G401 (cell line): ENCODE results near the gene RAB44. TPM values are rescaled to one million over a fixed set of nuclear protein-coding genes. Genes with fewer than 3 reads are reported as not detected.

Source experiments
- DNase-seq: peaks from one replicate; pipeline ENCODE4 v3.0.0-alpha.2; 2015; ENCODE audit warnings: low spot score
- in situ Hi-C: cut with HindIII; loops from 2 replicates; pipeline ENCODE4 v1.10.0; 2016; ENCODE audit warnings: low sequenced_read_pairs, mixed read lengths
- total RNA-seq: library from RNA; depleted of rRNA; stranded (reverse); fragments of >200 nt; shearing (Covaris generic); gene quantifications from 2 replicates; pipeline ENCODE4 v1.2.3, GENCODE V29; 2014

RAB44 gene
- total RNA-seq, 1 experiment from 2014 or later: not detected

DNA sequence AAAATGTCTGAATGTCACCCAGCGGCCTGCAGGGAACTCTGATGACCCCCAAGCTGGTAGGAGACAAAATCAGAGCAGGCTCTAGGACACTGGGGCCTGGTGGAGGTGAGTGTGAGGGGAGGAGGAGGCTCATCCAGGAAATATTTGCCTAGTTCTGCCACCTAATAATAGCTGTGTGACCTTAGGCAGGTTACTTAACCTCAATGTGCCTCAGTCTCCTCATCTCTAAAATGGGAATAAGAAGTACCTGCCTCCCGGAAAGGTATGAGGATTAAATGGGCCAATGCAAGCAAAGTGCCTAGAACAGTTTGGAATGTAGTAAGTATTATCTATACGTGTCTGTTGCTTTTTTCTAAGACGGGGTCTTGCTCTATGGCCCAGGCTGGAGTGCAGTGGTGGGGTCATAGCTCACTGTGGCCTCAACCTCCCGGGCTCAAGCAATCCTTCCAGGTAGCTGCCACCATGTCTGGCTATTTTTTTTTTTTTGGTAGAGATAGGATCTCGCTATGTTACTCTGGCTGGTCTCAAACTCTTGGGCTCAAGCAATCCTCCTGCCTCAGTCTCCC is 60.4 kb downstream of the RAB44 start:
- DNase-seq: no peak
- in situ Hi-C loops: no loop called here

DNA sequence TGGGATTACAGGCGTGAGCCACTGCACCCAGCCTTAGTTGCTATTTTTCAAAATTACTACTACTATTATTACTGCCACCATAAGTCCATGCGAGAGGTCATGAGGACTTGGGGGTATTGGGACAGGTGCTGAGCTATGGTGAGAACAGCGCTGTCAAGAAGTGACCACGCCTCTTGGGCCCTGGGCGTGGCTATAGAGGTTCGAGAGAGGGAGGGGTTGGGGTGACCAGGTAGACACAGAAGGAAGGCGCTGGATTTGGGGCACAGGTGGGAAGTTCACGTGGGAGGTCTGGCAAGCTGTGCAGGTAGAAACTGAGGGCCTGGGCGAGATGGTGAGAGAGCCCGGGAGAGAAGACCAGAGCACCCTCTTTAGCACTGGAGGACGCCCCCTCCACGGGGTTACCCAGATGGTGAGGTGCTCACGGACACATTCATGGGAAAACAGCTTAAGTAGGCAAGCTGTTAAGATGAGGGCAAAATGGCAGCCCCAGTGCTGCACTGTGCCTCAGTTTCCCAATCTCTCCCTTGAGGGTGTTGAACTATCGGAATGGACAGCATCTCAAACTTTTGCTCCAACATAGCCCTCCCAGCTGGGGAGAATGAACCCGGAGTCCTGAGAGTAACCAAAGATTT is 61.0 kb downstream of the RAB44 start:
- DNase-seq: no peak
- in situ Hi-C loops: no loop called here

DNA sequence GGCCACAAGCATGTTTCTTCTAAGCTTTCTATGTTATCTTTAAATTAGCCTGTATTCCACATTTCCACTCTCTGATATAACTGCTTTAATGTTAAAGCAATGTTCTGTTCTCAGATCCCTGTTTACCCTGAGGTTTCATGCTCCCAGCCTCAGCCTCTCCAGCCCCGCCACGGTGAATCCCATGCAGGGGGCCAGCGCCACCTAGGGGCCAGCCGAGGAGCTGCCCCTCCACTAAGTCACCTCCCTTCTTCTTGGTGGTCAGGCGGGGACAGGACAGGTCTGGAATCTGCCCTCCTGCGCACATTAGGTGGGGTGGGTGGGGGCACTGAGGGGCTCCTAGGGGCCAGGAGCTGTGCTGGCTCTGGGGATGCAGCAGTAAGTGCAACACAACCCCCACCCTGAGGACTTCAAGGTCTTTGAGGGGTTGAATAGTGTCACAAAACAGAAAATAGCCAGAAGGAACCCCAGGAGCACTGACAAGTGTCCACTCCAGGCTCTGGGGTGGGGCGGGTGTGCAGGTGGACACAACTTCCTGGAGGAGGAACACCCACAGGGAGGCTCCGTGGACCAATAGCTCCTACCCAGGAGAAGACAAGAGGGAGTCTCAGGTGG is 61.6 kb downstream of the RAB44 start:
- in situ Hi-C loops: no loop called here
- DNase-seq: peak; percentile 79

DNA sequence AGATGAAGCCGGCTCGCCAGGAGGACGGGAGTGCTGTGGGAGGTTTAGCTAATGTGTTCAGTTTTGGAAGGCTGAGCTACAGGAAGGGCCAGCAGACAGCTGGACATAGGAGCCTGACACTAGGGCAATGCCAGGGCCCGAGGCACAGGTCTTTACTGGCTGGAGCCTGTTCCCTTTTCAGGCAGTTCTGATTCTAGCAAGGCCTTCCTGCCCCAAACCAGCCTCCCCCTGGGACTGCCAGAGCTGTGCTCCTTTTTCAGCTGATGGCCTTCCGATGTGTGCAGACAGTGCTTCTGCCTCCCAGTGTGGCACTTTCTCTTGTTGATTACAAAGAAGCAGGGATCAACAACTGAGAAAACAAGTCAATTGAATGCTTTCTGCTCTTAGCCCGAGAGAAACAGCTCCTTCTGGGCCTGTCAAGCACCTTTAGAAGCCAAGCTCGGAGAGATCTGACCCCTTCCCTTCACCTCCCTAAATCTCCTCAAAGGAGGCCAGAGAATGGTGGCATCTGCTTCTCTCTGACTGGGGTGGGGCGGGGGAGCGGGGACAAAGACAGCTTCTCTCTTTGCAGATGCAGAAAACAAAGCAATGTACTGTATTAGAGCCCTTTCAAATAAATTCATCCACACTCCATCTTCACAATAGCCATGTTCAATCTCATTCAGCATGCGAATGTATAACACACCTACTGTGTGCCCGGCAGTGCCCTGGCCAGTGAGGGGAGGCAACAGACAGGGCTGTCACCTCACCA is 63.2 kb downstream of the RAB44 start:
- in situ Hi-C loops: no loop called here
- no peak for DNase-seq

DNA sequence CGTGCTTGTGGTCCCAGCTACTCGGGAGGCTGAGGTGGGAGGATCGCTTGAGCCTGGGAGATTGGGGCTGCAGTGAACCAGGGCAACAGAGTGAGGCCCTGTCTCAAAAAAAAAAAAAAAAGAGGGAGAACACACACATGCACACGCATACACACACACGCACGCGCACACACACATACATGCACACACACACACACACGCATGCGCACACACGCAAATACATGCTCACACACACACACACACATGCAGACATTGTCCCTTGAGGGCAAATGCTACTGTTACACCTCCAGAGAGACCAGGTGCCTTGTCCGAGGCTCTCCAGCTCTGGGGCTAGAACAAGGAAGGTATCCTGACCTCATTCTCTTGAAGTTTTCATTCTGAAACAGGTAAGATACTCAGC is 64.5 kb downstream of the RAB44 start:
- in situ Hi-C loops: no loop called here
- no peak for DNase-seq

DNA sequence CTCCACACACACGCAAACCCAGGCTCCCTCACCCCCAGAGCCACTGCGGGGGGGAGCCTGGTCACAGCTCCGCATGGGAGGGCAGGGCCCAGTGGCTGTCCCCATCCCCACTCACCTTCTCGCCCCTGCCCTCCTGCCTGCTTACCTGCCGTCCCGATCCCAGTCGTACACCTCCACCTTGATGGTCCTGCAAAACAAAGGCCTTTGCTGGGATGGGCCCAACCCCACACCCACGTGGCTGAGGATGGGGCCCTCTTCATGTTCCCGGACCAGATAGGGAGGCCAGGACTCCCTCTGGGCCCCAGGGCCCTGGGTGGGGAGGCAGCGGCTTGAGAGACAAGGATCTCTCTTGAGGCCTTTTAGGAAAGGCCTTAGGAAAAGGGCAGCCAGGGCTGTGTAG is 67.6 kb downstream of the RAB44 start:
- DNase-seq: no peak
- in situ Hi-C loops: no loop called here

DNA sequence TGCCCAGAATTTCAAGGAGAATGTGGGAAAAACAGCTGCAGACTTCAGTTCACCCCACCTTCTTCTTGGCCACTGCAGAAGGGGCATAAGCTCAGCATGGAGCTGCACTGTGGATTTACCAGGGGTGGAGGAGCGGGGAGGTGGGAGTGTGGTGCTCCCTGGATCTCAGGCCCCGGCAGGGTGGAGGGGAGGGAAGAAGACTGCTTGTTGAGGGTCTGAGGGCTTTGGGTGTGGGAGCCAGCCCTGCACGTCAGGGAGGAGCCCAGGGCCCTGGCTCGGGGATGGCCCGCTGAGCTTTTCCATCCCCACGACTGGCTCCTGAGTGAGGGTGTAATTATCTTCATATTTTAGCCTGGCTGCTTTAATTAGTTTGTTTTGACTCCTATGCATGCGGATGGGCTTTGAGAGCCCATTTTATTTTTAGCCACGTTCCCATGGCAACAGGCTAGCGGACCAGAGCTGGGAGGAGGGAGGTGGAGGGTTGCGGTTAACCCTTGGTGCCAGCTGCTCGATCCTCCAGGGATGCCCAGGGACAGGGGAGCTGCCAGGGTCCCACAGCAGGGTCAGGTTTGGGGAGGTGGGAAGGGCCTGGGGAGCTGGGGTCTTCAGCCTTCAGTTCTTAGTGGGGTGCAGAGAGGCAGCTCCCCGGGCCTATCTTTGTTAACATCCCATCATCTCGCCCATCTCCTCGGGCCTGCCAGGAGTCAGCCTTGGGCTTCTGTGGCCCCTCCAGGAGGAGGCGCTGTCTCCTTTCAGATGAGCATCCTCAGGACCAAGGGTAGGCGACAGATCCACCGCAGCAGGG is 68.2 kb downstream of the RAB44 start:
- peak; percentile 96 for DNase-seq
- in situ Hi-C loops: no loop called here

DNA sequence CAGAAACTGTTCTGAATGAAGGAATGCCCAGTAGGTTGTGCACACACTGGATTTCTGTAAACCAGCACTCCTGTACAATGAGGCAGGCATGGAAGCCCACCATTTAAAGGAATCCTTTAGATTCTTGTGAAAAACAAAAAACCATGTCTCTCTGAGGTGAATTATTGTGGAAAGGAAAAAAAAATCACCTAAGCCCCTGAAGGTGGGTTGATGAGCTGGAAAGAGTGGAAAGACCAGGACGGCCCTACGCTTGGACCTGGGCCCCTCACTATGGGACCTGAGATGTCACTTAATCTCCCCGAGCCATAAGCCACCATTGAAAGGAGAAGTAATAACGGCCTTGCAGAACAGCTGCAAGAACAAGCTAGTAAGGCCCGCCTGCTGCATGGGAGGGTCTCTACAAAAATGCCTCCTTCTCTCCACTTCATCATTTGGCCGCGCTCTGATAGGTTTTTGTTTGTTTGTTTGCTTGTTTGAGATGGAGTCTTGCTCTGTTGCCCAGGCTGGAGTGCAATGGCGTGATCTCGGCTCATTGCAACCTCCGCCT is 68.8 kb downstream of the RAB44 start:
- in situ Hi-C loops: no loop called here
- no peak for DNase-seq

DNA sequence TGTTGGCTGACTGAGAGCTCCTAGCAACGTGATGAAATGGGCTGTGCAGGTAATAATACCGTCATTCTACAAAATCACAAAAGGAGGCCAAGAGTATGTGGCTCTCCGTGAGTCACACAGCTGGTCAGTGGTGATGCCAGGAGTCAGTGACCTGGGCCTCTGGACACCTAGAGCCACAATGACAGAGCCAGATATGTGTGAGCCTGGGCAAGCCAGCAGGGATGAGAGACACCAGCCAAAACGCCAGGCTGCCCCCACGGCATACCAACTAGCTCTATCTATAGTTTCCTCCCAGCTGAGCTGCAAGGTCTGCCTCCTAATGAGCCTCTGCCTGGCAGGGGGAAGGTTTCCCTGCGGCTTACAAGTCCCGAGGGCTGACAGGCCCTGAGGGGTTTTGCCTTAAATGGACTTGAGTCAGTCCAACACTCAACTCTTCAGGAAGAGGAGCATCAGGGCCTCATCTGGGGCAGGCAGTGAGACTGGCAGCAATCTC is 71.6 kb downstream of the RAB44 start:
- in situ Hi-C loops: no loop called here
- DNase-seq: peak; percentile 18

DNA sequence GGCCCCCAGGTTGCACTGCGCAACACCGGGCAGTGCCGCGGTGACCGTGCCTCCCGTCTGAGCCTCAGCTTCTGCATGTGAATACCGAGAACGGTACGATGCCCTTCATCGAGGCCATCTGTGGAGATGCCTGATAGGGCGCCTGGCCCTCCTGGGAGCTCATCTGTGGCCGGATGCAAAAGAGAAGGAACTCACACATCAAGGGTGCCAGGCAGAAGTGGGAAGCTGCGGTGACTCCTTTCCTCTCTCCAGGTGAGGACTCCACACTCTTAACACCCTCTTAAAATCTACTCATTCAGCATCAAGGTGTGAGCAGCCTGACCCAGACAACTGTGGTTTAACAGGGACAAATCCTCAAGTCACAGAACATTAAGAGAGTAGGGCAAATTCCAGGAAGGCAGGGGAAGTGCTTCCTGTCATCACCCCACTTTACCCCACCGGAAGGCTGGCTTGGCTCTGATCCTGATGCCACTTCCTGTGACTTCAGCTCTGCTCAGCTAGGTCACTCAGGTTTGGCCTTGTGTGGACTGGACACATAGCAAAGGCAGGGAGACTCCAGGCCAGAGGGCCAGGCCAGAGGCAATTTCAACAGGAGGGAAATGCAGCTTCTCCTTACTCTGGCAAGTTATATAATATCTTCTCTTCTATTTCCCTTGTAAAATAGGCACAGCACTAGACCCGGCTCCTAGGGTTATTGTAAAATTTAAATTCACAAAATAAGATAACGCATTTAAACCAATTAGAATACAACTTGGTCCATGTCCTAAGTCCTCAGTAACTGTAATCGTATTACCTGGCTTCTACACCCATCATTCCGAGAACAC is 72.3 kb downstream of the RAB44 start:
- in situ Hi-C loops: no loop called here
- no peak for DNase-seq

DNA sequence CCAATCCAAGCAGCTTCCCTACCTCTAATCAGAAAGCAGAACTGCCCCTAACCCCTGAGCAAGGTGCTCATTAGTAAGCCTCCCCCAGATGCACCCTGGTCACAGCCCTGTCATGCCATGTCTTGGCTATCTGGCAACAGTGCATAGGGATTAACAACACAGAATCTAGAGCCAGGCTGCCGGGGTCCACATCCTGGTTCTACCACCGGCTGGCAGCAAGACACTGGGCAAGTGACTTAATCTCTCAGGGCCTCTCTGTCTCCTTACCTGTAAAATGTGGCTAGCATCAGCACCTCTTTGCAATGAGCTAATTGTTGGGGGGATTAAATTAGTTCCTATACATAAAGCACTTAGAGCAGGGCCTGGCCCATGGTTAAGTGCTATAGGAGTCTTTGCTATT is 73.5 kb downstream of the RAB44 start:
- in situ Hi-C loops: no loop called here
- no peak for DNase-seq

DNA sequence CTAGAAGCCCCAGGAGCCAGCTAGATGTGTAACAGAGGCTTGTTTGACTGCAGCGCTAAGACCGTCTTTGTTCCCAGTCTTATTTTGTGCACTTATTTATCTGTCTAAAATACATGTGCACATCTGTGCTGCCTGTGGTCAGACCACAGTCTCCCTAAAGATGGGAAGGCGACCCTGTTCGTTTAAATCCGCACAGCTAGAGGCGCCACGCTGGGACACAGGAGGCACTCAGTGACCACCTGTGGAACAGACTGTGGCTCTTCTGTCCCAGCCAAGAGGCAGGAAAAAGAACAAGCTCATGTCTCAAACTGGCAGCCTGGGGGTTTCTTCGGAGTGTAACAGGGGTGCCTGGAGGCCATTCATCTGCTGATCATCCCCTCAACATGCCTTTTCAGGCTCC is 74.8 kb downstream of the RAB44 start:
- in situ Hi-C loops: no loop called here
- DNase-seq: no peak

DNA sequence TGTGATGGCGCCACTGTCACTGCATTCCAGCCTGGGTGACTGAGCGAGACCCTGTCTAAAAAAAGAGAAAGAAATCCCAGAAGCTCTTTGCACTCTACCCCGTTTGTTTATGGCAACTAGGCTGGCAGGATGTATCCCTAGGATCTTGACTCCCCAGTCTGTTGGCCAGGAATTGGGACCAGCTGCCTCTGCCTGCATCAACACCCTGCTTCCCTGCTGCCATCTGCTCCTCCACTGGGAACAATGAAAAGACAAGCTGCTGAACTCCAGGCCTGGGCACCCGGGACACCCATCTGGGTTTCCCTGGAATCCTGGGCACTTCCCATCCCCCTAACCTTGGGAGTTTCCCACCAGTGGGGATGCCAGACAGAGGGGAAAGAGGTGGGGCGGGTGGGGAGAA is 76.7 kb downstream of the RAB44 start:
- no peak for DNase-seq
- in situ Hi-C loops: no loop called here

DNA sequence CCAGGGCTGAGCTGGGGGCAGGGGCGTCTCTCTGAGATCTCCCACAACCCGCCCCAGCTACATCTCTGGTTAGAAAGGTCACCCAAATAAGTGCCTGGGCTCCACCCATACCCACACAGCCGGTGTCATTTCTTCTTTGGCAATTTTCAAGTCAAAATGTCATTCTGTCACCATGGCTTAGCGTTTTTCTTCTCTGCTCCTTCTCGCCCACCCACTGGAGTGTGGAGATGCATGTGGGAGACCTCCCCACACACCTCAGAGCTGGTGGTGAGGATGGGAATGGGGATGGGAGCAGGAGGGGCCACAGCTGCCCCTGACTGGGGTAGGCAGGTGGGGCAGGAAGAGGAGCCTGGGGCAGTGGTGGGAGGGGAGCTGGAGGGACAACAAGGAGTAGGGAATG is 78.5 kb downstream of the RAB44 start:
- in situ Hi-C loops: no loop called here
- no peak for DNase-seq

DNA sequence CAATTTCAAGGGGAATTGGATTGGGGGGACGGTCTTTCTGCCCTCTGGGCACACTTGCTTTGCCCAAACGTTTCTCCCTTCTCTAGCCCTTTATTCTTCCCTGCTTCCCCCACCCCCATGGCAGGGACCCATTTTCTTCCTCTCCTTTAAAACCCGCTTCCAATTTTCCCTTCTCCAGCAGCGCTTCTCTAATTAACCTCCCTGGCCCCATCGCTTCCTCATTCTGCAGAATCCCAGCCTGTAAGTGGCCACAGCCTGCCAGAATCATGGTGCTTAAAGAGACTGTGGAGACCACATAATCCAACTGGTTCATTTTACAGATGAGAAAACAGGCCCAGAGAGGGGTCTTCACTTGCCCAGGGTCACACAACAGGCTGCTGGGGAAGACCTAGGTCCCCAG is 80.2 kb downstream of the RAB44 start:
- DNase-seq: no peak
- in situ Hi-C loops: no loop called here

DNA sequence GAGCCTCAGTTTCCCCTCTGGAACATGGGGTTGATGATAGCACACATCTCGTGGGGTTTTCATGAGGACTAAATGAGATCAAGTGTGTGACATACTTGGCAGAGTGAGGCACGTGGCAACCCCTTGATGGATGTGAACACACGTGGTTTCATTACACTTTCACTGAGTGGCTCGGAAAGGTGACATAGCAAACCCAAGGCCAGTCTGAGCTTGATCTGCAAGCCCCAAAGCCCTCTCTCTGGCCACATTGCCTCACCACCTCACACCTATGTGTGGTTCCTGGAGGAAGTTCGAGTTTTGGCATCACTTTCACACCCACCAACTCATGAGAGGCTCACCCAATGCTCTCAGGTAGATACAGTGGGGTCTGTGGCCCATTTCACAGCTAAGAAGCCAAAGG is 81.6 kb downstream of the RAB44 start:
- in situ Hi-C loops: no loop called here

DNA sequence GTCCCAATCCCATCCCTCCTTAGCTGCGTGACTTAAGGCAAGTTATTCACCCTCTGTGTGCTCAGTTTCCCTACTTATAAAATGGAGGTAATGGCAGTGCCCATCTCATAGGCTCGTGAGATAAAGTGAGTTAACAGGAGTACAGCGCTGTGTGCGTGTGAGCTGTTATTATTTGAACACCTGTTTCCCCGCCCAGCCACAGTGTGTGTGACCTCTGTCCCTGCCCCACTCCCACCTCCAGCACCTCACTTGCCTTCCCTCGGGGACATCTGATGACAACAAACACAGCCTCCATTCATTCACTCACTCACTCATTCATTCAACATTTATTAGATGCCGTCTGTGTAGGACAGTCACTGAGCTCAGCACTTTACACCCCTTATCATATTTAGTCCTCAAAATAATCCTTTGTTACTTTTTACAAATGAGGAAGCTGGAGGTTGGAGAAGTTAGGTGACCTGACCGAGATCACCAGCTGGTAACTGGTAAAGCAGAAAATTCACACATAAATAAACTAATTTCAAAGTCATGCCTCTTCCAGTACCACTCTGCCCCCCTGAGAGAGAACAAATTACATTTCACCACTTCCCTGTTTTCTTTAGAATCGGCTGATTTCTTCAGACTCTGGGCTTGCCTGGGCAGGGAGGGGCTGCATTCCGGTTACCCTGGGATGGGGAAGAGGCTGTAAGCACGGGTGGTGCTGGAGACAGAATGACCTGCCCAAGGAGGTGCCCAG is 83.0 kb downstream of the RAB44 start:
- in situ Hi-C loops: no loop called here
- DNase-seq: no peak

More for the DNA sequence above, 81.6 kb downstream of the RAB44 start:
- DNase-seq: no peak

DNA sequence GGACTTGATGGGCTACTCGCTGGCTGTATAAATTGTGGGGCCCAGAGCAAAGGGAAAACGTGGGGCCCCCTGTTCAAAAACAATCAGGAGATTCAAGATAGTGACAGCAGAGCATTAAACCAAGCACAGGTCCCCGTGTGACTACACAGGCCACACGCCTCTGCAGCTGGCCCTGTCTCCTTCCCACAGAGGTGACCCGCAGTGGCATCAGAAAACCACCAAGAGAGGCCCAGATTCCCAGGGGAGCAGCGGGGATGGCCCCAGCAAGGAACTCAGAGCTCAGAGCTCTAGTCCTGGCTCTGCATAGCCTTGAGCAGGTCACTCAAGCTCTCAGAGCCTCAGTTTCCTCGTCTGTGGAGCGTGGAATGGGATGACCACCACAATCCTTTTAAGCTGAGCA is 84.0 kb downstream of the RAB44 start:
- in situ Hi-C loops: no loop called here
- DNase-seq: no peak
